ENCODE measurements around the gene BIRC2. TPM values are rescaled to one million over a fixed set of nuclear protein-coding genes. Genes with fewer than 3 reads are reported as not detected.

Gene BIRC2
- total RNA-seq, 1 experiment from 2014 or later: 26.7 TPM

GRCh38 chr11:102378818-102379217, 31.8 kb downstream of the BIRC2 start:
- Histone ChIP-seq H3K9me3 (replicated peaks) (no peaks in the 10 kb centered on the region), H3K27ac (no peak overlapping the region), H3K4me1 (no peaks in the 10 kb centered on the region; the same call in 1 of the 2 replicates), H3K4me3 (no peak overlapping the region), H3K36me3 (no peaks in the 10 kb centered on the region; the same call in none of the 2 replicates), H3K27me3 (no peaks in the 10 kb centered on the region)
- DNase-seq: no peak

GRCh38 chr11:102382384-102382783, 35.4 kb downstream of the BIRC2 start:
- Histone ChIP-seq H3K4me3 (no peak overlapping the region), H3K27me3 (no peaks in the 10 kb centered on the region), H3K27ac (no peak overlapping the region), H3K4me1 (peaks cover 9% of the 10 kb centered on the region), H3K36me3 (no peaks in the 10 kb centered on the region; the same call in none of the 2 replicates), H3K9me3 (replicated peaks) (no peaks in the 10 kb centered on the region)
- no peak for DNase-seq

GRCh38 chr11:102383839-102384238, 36.8 kb downstream of the BIRC2 start:
- no peak for DNase-seq
- Histone ChIP-seq H3K4me1 (peaks cover 9% of the 10 kb centered on the region), H3K36me3 (no peaks in the 10 kb centered on the region; the same call in 1 of the 2 replicates), H3K27me3 (no peaks in the 10 kb centered on the region), H3K9me3 (replicated peaks) (no peaks in the 10 kb centered on the region), H3K27ac (no peak overlapping the region), H3K4me3 (no peak overlapping the region)

- Histone ChIP-seq H3K27ac (no peak overlapping the region), H3K27me3 (no peaks in the 10 kb centered on the region), H3K9me3 (replicated peaks) (no peaks in the 10 kb centered on the region), H3K4me3 (no peak overlapping the region), H3K4me1 (peaks cover 9% of the 10 kb centered on the region), H3K36me3 (no peaks in the 10 kb centered on the region; the same call in 1 of the 2 replicates)
- DNase-seq: no peak
These were observed 37.5 kb downstream of the BIRC2 start for GRCh38 chr11:102384419-102385079.

- Histone ChIP-seq H3K27me3 (no peaks in the 10 kb centered on the region), H3K9me3 (replicated peaks) (no peaks in the 10 kb centered on the region), H3K4me1 (peaks cover 10% of the 10 kb centered on the region), H3K4me3 (no peak overlapping the region), H3K27ac (no peak overlapping the region), H3K36me3 (no peaks in the 10 kb centered on the region; the same call in 1 of the 2 replicates)
- DNase-seq: no peak
These were observed 38.3 kb downstream of the BIRC2 start for GRCh38 chr11:102385085-102386007.

- Histone ChIP-seq H3K4me3 (no peak overlapping the region), H3K27me3 (no peaks in the 10 kb centered on the region), H3K36me3 (no peaks in the 10 kb centered on the region), H3K4me1 (peaks cover 19% of the 10 kb centered on the region), H3K9me3 (replicated peaks) (no peaks in the 10 kb centered on the region), H3K27ac (peak overlapping the region; percentile 44)
- peak in 1 of 2 experiments; percentile 29 for DNase-seq
These were observed 39.2 kb downstream of the BIRC2 start for GRCh38 chr11:102386136-102386734.

GRCh38 chr11:102387043-102387781, 40.2 kb downstream of the BIRC2 start:
- no peaks in the 10 kb centered on the region for H3K27me3 ChIP-seq
- peak; percentile 21 to 81 for DNase-seq
- H3K36me3 ChIP-seq: no peaks in the 10 kb centered on the region
- H3K4me3 ChIP-seq: no peak overlapping the region
- H3K27ac ChIP-seq: peak overlapping the region; percentile 44
- H3K4me1 ChIP-seq: peaks cover 26% of the 10 kb centered on the region
- H3K9me3 ChIP-seq (replicated peaks): no peaks in the 10 kb centered on the region

GRCh38 chr11:102389253-102389652, 42.2 kb downstream of the BIRC2 start:
- no peak for DNase-seq
- Histone ChIP-seq H3K9me3 (replicated peaks) (no peaks in the 10 kb centered on the region), H3K27me3 (no peaks in the 10 kb centered on the region), H3K36me3 (no peaks in the 10 kb centered on the region), H3K4me1 (peaks cover 27% of the 10 kb centered on the region), H3K27ac (no peak overlapping the region), H3K4me3 (no peak overlapping the region)

GRCh38 chr11:102390667-102391465, 43.9 kb downstream of the BIRC2 start:
- Histone ChIP-seq H3K27me3 (no peaks in the 10 kb centered on the region), H3K4me3 (no peak overlapping the region), H3K36me3 (peaks cover under 1% of the 10 kb centered on the region; the same call in 1 of the 2 replicates), H3K9me3 (replicated peaks) (no peaks in the 10 kb centered on the region), H3K4me1 (peaks cover 27% of the 10 kb centered on the region), H3K27ac (peak overlapping the region; percentile 82)
- peak; percentile 66 to 76 for DNase-seq

- Histone ChIP-seq H3K27ac (peak overlapping the region; percentile 82), H3K36me3 (peaks cover 6% of the 10 kb centered on the region), H3K9me3 (replicated peaks) (no peaks in the 10 kb centered on the region), H3K4me1 (peaks cover 23% of the 10 kb centered on the region), H3K4me3 (no peak overlapping the region), H3K27me3 (no peaks in the 10 kb centered on the region)
- peak; percentile 91 to 95 for DNase-seq
These were observed 44.7 kb downstream of the BIRC2 start for GRCh38 chr11:102391549-102392237.

- peaks cover 18% of the 10 kb centered on the region for H3K4me1 ChIP-seq
- H3K4me3 ChIP-seq: no peak overlapping the region
- H3K9me3 ChIP-seq (replicated peaks): no peaks in the 10 kb centered on the region
- H3K36me3 ChIP-seq: peaks cover 16% of the 10 kb centered on the region
- no peaks in the 10 kb centered on the region for H3K27me3 ChIP-seq
- DNase-seq: no peak
- no peak overlapping the region for H3K27ac ChIP-seq
These were observed 46.3 kb downstream of the BIRC2 start for GRCh38 chr11:102393272-102393730.

- peaks cover 12% of the 10 kb centered on the region for H3K4me1 ChIP-seq
- H3K27me3 ChIP-seq: no peaks in the 10 kb centered on the region
- H3K27ac ChIP-seq: no peak overlapping the region
- H3K9me3 ChIP-seq (replicated peaks): no peaks in the 10 kb centered on the region
- no peak for DNase-seq
- H3K4me3 ChIP-seq: no peak overlapping the region
- H3K36me3 ChIP-seq: peaks cover 28% of the 10 kb centered on the region
These were observed 48.8 kb downstream of the BIRC2 start for GRCh38 chr11:102395720-102396393.
